Measurements from ENCODE around the gene ZNF839.

ZNF839 gene

GRCh38 chr14:102303664-102304063, 15.9 kb upstream of the ZNF839 start:
- H3K9ac ChIP-seq (ENCODE audit: low read depth, low read length), result no peak overlapping the region
- H3K4me1 ChIP-seq (ENCODE audit: insufficient read depth, low read length), result peaks cover 12% of the 10 kb centered on the region
- no peak overlapping the region for H2AFZ ChIP-seq (ENCODE audit: low read depth, low read length)
- no peak overlapping the region for H3K27ac ChIP-seq (ENCODE audit: low read length)
- no peak for TF ChIP-seq EZH2 (IDR thresholded peaks at IDR 0.05; ENCODE audit: borderline replicate concordance, low read depth, low read length, severe bottlenecking)
- TF ChIP-seq, protein P1, sequence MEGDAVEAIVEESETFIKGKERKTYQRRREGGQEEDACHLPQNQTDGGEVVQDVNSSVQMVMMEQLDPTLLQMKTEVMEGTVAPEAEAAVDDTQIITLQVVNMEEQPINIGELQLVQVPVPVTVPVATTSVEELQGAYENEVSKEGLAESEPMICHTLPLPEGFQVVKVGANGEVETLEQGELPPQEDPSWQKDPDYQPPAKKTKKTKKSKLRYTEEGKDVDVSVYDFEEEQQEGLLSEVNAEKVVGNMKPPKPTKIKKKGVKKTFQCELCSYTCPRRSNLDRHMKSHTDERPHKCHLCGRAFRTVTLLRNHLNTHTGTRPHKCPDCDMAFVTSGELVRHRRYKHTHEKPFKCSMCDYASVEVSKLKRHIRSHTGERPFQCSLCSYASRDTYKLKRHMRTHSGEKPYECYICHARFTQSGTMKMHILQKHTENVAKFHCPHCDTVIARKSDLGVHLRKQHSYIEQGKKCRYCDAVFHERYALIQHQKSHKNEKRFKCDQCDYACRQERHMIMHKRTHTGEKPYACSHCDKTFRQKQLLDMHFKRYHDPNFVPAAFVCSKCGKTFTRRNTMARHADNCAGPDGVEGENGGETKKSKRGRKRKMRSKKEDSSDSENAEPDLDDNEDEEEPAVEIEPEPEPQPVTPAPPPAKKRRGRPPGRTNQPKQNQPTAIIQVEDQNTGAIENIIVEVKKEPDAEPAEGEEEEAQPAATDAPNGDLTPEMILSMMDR (IDR thresholded peaks at IDR 0.05; ENCODE audit: borderline replicate concordance, extremely low read depth, low read length, poor library complexity, severe bottlenecking), result no peak
- no peak overlapping the region for H3K4me3 ChIP-seq (ENCODE audit: low read depth in 1 of 2, low read length in 2 of 2)
- H4K20me1 ChIP-seq (ENCODE audit: insufficient read depth, low read length), result no peaks in the 10 kb centered on the region
- no peaks in the 10 kb centered on the region for H3K9me3 ChIP-seq (ENCODE audit: insufficient read depth, low read length, severe bottlenecking)
- no peaks in the 10 kb centered on the region for H3K79me2 ChIP-seq (ENCODE audit: insufficient read depth, low read length)
- DNase-seq (no peak), ATAC-seq (ENCODE audit: insufficient read depth, low read depth) (no peak)
- H3K27me3 ChIP-seq (ENCODE audit: insufficient read depth, low read length, poor library complexity), result no peaks in the 10 kb centered on the region
- 0 out of 2 replicates have a peak overlapping the region, but pooled peaks have one; percentile 70 for H3K4me2 ChIP-seq (ENCODE audit: insufficient read depth, low read length)
- no peaks in the 10 kb centered on the region for H3K36me3 ChIP-seq (ENCODE audit: insufficient read depth, low read length)

- H3K4me3 ChIP-seq (ENCODE audit: low read depth in 1 of 2, low read length in 2 of 2), result peak within 1 kb of the TSS; percentile 37 to 75; a peak in 3 of 4 replicates
- peaks cover 12% of the 10 kb centered on the region for H3K4me1 ChIP-seq (ENCODE audit: insufficient read depth, low read length)
- H3K9ac ChIP-seq (ENCODE audit: low read depth, low read length), result peak within 1 kb of the TSS; percentile 37
- H3K36me3 ChIP-seq (ENCODE audit: insufficient read depth, low read length), result no peaks in the 10 kb centered on the region
- no peak for TF ChIP-seq EZH2 (IDR thresholded peaks at IDR 0.05; ENCODE audit: borderline replicate concordance, low read depth, low read length, severe bottlenecking)
- TF ChIP-seq, protein P1 (IDR thresholded peaks at IDR 0.05; ENCODE audit: borderline replicate concordance, extremely low read depth, low read length, poor library complexity, severe bottlenecking), result no peak
- no peaks in the 10 kb centered on the region for H3K9me3 ChIP-seq (ENCODE audit: insufficient read depth, low read length, severe bottlenecking)
- peak within 1 kb of the TSS; percentile 90 for H2AFZ ChIP-seq (ENCODE audit: low read depth, low read length)
- no peaks in the 10 kb centered on the region for H3K79me2 ChIP-seq (ENCODE audit: insufficient read depth, low read length)
- H3K4me2 ChIP-seq (ENCODE audit: insufficient read depth, low read length), result peak within 1 kb of the TSS; percentile 70
- no peak within 1 kb of the TSS for H3K27ac ChIP-seq (ENCODE audit: low read length)
- peak; percentile 97 for DNase-seq
- ATAC-seq (ENCODE audit: insufficient read depth, low read depth), result peak; percentile 96
- H3K27me3 ChIP-seq (ENCODE audit: insufficient read depth, low read length, poor library complexity), result no peaks in the 10 kb centered on the region
- H4K20me1 ChIP-seq (ENCODE audit: insufficient read depth, low read length), result no peaks in the 10 kb centered on the region
These were observed 14.7 kb upstream of the ZNF839 start, which contains the start of gene MOK for GRCh38 chr14:102304611-102305506. Gene MOK (minus strand): TSS chr14:102305164. CDS start chr14:102304968, 196 bp downstream.

GRCh38 chr14:102314242-102315011, 5.1 kb upstream of the ZNF839 start:
- ATAC-seq (ENCODE audit: insufficient read depth, low read depth) (peak; percentile 79), DNase-seq (peak; percentile 82)
- Histone ChIP-seq H3K79me2 (ENCODE audit: insufficient read depth, low read length) (no peaks in the 10 kb centered on the region; the same call in 1 of the 2 replicates), H3K4me2 (ENCODE audit: insufficient read depth, low read length) (peak overlapping the region; percentile 85), H3K9me3 (ENCODE audit: insufficient read depth, low read length, severe bottlenecking) (no peaks in the 10 kb centered on the region), H2AFZ (ENCODE audit: low read depth, low read length) (peak overlapping the region; percentile 85), H3K4me1 (ENCODE audit: insufficient read depth, low read length) (peaks cover 51% of the 10 kb centered on the region), H3K27me3 (ENCODE audit: insufficient read depth, low read length, poor library complexity) (no peaks in the 10 kb centered on the region), H3K36me3 (ENCODE audit: insufficient read depth, low read length) (no peaks in the 10 kb centered on the region), H3K9ac (ENCODE audit: low read depth, low read length) (peak overlapping the region; percentile 59), H3K27ac (ENCODE audit: low read length) (peak overlapping the region; percentile 37), H4K20me1 (ENCODE audit: insufficient read depth, low read length) (no peaks in the 10 kb centered on the region), H3K4me3 (ENCODE audit: low read depth in 1 of 2, low read length in 2 of 2) (peak overlapping the region; percentile 35 to 65; a peak in 3 of 4 replicates)
- no peak for TF ChIP-seq EZH2 (IDR thresholded peaks at IDR 0.05; ENCODE audit: borderline replicate concordance, low read depth, low read length, severe bottlenecking)
- TF ChIP-seq, protein P1 (IDR thresholded peaks at IDR 0.05; ENCODE audit: borderline replicate concordance, extremely low read depth, low read length, poor library complexity, severe bottlenecking), result peak; percentile 95
